NCI-H345 treated with DMSO at 0.1 percent for 48 hours (cell line): ENCODE results near the gene VPS13A.

Source experiments
- DNase-seq: peaks from one replicate; lab custom pipeline; 2025; ENCODE audit not compliant: unreplicated experiment; lab: John Stamatoyannopoulos, UW

The VPS13A gene

DNA sequence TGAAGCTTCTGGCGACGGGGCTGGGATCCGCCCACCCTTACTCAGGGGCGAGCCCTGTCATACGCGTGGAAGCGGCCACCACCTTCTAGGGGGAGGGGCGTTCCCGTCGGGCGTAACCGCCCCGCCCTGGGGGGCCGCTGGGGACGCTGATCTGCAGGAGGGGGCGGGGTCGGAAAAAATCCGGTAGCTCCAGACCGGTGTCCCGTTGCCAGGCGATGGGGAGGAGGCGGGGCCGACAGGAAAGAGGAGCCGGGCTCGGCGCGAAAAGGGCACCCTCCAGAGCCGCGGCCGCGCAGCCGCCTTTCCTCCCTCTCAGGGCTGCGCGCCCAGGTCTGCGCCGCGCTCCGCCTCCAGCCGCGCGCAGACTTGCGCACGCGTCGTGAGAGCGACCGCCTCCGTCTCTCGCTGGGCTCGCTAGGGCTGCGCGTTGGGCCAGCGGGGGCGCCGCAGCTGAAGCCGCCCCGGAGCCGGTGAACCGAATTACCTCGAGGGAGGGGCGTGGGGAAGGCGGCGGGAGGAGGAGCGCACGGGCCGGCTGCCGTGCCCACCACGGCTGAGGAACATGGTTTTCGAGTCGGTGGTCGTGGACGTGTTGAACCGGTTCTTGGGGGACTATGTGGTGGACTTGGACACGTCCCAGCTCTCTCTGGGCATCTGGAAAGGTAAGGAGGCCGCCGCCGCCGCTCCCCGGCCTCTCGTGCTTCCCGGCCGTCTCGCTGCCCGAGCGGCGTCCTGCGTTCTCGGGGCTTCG is at the start of gene VPS13A:
Gene VPS13A, plus strand, starts transcription at position 392 of the 751 bp plus-strand sequence. Its CDS starts 171 bp downstream, at position 563.
- peak; percentile 86 for DNase-seq

- DNase-seq: no peak
These were observed 49.1 kb upstream of the VPS13A start for GRCh38 chr9:77128125-77128789.

GRCh38 chr9:77131399-77131798 is 45.9 kb upstream of the VPS13A start:
- no peak for DNase-seq

DNA sequence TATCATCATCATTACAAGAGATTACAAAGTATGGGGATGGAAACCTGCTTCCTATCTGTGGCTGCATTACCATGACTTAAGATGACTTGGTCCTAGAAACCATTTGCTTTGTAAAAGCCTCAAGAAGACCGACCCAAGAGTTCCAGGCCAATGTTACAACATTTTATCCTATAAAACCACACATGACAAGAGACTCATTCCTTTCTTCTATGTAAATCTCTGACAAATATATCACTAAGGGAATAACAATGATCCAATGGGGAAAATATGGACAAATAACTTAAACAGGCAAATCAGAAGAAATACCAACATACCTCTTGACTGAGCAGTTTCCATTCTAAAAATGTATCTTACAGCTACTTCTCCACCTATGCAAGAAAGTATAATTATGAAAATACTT is 44.3 kb upstream of the VPS13A start:
- no peak for DNase-seq

DNA sequence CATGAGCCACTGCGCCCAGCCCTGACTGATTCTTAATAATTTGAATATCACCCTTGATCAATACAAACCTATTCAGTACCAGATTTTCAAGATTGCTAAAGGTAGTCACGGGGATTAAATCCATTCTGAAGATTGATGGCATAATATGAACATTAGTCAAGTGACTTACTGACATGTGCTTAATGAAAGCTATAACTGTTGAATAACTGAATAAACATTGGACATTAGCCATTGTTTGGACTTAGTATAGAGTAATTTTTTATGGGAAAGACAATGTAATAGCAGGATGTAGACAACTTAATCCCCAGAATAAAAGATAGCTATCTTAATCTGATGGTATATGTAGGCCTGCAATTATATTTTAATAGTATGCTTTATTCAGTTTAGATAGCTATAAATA is 35.0 kb upstream of the VPS13A start:
- no peak for DNase-seq

DNA sequence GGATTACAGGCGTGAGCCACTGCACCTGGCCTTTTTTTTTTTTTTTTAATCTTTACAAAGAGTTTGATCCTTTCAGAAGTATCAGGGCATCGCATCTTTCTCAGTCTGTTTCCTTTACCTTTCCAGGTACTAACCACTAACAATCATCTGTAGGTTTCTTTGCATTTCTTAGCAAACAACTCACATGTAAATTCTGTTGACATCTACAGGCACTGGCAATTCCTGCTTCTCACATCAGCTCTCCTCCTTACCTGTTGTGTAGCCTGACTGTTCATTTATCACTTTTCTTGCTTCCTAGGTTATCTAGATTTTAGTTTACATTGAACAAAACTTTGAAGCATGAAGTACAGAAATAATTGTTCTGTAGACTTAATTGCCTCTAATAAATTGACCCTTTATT is 27.5 kb upstream of the VPS13A start:
- DNase-seq: no peak

DNA sequence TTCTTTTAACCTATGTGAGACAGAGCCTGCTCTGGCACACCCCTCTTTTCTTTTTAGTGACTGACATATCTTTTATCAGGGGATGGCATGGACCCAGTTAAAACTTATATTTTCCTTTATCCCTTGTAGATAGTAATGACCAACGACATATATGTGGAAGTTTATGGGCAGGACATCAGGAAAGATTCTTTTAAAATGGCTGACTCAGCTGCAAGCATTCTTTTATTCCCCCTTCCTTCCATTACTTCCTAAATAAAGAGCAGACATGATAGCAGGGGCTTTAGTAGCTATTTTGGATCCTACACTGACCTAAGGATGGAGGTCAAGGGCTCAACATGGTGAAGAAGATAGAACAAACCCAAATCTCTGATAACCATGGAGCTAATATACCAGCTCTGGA is 25.0 kb upstream of the VPS13A start:
- no peak for DNase-seq

DNA sequence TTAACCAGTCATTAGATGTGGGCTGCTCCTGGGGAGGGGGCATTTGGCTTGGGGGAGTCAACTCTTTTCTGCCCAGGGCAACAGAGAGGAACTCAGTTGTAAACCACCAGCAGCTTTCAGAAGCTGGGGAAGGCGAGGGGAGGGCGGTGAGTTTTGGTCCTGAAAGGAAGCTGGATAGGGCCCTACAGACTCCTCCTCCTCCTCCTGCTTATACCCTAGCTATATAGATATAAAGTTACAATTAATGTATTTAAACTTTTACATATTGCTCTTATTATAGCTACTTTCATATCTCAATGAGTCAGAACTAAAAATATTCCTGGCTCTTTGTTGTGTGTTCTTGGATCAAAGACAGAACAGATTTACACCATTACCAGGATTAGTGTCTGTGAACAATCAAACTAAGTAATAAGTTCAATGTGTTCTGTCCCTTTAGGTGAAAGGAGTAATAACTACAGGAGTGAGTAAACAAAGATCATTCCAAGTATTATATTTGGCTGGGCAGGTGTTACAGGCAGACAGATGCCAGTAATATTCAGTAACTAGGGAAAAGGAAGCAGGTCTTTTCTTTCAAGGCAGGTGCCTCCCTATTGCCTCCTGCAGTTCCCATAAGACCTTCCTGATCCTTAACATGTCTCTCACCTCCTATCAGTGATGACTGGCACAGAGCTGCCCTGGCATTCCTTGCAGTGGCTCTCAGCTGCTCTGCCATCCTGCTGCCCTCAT is 20.5 kb upstream of the VPS13A start:
- DNase-seq: no peak

DNA sequence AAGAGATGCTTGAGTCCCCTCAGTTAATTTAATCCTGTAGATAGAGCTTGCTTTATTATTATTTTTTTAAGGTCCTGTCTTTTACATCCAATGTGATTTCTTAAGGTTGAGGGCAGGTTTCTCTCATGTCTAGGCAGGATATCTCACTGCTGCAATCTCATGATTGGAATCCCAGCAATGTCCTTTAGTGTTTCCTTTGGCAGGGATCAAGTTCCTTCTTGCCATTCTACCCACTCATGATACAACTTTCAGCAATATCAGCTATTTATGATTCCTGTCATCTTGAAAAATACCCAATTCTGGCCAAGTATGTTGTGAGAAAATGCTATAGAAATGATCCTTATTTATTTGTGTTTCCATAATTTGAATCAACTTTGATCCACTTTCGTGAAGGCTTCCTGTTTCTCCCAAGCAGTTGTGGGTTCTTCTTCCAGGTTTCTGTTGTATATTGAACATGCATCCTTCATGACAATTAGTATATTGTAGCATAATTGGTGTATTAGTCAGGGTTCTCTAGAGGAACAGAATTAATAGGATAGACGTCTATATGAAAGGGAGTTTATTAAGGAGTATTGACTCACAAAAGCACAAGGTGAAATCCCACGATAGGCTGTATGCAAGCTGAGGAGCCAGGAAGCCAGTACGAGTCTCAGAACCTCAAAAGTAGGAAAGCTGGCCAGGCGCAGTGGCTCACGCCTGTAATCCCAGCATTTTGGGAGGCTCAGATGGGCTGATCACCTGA is 18.4 kb upstream of the VPS13A start:
- no peak for DNase-seq

- no peak for DNase-seq
These were observed 16.1 kb upstream of the VPS13A start for GRCh38 chr9:77161191-77161590.

DNA sequence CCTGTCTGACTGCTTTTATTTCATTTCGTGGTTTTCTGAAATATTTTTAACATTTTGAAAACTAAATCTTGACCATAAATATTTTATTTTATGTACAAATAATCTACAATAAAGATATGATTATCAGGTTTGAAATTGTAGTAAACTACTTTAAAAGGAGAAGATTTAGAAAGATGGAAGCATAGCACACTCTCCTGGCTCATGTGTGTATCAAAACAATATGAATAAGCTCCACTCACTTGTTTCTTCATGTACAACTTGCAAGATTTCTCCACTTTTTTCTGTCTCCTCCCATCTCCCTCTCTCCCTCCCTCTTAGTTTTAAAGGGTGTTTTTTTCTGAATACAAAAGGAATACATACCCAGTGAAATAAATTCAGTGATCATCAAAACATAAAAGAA is 15.4 kb upstream of the VPS13A start:
- no peak for DNase-seq

GRCh38 chr9:77162366-77162765 is 15.0 kb upstream of the VPS13A start:
- DNase-seq: no peak

DNA sequence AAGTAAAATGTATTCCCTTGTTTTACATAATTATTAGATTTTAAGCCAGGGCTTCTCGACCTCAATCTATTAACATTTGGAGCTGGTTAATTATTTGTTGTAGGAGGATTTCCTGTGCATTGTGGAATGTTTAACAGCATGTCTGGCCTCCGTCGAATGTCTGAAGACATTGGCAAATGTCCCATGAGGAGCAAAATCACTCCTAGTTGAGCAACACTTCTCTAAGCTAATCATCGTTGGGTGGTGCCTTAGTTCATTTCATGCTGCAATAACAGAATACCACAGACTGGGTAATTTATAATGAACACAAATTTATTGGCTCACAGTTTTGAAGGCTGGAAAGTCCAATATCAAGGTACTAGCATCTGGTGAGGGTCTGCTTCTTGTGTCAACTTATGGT is 13.4 kb upstream of the VPS13A start:
- DNase-seq: no peak

DNA sequence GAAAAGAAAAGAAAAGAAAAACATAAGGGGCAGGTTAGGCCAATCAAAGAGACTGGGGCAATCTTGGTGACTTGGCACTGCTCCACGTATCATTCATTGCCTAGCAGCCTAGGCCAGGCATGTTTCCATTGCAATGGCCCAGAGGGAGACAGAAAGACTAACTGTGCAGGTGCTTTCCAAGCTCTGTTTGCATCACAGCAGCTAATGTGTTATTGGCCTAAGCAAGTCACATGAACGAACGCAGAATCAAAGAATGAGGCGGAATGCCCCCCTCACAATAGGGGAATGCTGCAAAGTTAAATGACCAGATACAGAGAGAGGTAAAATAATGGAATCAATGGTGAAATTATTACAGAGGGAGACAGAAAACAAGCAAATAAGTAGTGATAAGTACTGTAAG is 11.1 kb upstream of the VPS13A start:
- no peak for DNase-seq

DNA sequence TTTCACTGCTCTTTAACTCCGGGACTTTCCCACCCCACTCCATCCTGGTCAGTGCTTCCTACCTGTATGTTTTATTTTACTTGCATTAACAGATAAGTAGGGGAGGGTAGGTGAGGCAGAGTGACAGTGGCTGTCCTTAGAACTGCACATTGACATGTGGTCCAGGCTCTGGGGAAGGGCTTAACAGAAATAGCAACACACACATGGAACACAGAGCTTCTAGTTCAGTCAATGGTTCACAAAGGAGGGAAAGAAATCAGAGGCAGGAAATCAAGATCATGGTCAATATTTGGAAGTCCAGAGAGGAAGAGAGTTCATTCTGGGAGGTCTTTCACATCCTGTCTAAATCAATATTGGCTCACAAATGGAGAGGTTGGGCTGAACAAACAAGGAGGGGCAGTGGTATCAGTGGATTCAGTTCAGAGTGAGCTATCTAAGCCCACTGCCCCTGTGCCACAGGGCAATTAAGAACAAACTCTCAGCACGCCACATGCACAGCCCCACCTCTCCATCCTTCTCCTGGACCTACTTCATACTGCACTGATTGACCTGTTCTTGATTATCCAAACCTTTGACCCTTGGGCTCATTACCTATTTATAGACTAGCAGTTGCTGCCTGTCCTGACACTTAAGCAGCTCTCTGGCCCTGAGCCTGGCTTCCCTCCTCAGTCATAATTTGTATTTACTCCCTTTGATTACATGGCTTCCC is 6.2 kb upstream of the VPS13A start:
- no peak for DNase-seq

- no peak for DNase-seq
These were observed 2.2 kb upstream of the VPS13A start for GRCh38 chr9:77175151-77175550.

DNA sequence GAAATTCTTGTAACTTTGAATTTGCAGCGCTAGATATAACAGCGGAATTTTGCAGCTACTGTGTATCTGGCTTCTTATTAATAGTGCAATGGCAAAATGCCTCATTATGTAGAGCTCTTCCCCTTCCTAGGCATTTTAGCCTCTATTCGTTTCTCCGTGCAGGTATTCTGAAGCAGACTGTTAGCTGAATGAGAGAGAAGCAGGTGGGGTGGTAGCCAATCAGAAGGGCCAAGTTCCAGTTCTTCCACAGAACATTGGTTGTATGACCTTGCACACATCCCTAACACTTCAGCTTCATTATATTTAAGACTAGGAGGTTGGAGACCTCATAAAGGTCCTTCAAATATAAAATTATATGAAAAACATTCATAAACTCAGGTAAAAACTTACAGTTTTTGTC is 1.2 kb upstream of the VPS13A start:
- no peak for DNase-seq

GRCh38 chr9:77176686-77177142 is 620 bp upstream of the VPS13A start:
- no peak for DNase-seq

DNA sequence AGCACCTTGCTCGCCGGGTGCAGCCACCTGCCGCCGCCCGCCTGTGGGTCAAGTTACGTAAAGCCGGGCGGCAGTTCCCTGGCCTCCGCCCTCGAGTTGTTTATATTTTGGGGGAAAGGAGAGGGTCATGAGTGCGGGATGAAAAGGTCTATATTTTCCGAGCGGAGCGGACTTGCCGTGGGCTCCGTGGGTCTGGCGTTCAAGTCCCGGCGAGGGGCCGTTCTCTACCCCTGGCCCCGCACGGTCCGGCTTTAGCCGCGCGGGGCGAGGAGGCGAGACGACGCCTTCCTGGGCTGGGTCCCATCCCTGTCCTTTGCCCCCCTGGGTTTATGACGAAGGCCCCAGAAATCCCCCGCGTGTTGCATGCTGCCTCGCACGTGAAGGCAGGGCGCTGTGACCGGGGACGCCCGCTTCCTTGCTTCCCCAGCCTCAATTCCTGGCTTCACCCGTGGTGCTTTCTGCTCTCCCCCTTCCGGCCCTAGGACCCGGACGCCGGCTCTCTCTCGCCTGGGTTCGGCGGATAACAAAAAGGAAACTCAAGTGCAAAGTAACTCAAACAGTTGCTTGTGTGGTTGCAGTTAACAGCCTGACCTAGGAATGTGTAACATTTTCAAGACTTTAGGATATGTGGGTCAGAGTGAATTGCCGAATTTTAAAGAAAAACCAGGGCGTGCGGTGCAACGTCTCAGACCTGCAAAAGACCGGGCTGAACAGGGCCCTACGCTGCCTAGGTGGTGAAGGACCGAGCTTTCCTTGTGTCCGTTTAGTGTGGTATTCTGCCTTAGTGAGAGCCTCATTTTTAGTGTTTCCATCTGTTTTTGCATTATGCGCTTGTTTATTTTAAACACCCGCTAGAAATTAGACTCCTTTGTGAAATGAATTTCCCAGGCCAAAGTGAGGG is 810 bp downstream of the VPS13A start:
- DNase-seq: no peak

DNA sequence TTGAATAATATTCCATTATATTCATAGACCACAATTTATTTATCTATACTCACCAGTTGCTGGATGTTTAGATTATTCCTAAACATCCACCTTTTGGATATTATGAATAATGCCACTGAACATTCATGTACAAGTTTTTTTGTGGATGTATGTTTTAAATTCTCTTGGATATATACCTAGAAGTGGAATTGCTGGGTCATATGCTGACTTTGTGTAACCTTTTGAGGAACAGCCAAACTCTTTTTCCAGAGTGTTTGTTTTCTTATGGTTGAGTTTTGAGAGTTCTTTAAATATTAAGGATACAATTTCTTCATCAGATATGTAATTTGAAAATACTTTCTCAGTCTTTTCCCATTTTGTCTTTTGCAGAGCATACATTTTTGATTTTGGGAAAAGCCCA is 2.7 kb downstream of the VPS13A start:
- DNase-seq: no peak
